Ramos (cell line): ENCODE data around the gene CLIP2.

Source experiments
- in situ Hi-C: fragments of 300-500 bp; cut with MboI; formaldehyde crosslinking; loops from one replicate; pipeline ENCODE4 v1.14.3; 2022; ENCODE audit warnings: low sequenced_read_pairs; ENCODE audit not compliant: unreplicated experiment

Gene CLIP2

DNA sequence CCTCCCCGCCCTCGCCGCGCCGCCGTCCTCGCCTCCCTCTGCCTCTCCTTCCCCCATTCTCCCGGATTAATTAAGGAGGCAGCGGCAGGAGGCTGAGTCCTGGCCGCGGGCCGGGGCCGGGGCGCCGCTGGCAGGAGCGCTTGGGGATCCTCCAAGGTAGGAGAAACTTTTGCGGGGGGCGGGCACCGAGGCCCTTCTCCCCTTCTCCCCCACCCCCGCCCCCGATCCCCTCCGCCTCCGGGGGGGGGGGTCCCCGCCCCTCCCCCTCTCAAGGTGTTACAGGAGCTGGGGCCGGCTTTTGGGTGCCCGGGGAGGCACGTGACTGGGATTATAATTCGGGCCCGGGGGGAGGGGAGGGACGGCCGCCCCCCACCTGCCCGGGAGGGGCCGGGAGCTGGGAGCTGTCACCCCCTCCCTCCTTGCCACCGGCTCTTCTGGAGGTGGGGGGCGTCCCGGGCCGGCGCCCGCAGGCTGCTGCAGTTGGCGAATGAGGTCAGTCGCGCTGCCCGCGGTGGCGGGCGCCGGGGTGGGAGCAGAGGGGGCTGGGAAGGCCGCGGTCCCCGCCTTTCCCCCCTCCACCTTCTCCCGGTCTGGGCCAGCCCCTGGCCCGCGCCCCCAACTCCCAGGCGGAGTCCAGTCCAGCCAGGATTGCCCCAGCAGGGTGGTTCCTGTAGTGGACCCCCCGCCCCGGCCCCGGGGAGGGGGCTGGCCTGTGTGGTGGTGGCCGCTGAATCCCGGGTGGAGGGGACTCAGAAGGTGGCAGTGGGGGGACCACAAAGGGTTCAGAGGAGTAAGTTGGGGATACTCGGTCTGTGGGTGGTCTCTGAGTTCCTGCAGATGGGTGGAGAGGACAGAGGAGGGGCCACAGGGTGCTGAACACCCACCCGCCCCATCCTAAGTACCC, 165.1 kb downstream of the CLIP2 start:
- in situ Hi-C loops: no loop called here

DNA sequence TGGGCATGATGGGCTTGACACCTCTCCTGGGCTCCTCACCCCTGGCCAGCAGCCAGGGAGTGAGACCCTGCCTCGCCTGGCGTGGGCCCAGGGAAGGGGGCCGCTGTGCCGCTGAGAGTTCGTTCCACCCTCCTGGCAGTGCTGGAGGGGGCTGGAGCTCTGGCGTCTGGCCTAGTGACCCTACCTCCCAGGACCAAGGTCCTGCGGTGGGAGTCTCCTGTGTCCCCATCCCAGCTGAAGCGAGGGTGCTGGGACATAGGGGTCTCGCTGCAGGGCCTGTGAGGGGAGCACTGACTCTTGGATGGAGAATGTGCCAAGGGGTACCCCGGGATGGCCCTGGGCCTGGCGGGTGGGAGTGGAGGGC, 165.7 kb downstream of the CLIP2 start:
- in situ Hi-C loops: no loop called here

DNA sequence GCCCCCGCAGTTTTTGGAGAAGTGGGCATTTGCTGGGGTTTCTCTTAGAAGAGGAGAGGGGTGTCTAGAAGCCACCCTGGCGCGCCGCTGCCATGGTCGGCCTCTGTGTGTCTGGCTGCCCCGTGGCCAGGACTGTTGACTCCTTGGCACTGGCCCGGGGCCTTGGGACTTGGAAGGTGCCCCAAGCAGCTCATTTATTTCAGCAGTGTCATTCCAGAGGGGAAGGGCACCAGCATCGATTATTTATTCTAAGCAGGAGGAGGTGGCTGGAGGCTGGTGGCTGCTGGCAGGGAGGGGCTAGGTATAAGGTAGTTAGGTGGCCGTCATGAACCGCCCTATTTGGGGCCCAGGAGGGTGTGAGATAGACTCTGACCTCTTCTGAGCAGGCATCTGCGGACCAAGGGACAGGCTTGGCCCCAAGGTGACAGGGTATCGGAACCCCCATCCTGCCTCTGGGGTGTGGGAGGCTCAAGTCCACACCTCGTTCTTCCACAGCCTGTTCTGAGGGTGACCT, 166.1 kb downstream of the CLIP2 start:
- in situ Hi-C loops: no loop called here
